A673 (cell line): ENCODE measurements around the gene PFKFB4. TPM values are rescaled to one million over a fixed set of nuclear protein-coding genes. Genes with fewer than 3 reads are reported as not detected.

Experiments used
- BruUV-seq: library from RNA; stranded (reverse); fragments of 400-500 nt; replicated peaks from 2 replicates; lab custom pipeline; 2021; lab: Mats Ljungman, UMichigan
- CTCF ChIA-PET: fragments of 300-600 bp; sonication (Branson Sonifier 250); formaldehyde crosslinking; loops from one replicate; lab custom pipeline; 2022; ENCODE audit warnings: antibody characterized with exemption; lab: Charles Lee
- POLR2A ChIA-PET: fragments of 300-600 bp; sonication (Branson Sonifier 250); formaldehyde crosslinking; loops from one replicate; lab custom pipeline; 2022; ENCODE audit warnings: antibody characterized with exemption; ENCODE audit not compliant: low non-redundant PET; lab: Charles Lee
- DNase-seq: peaks from one replicate; pipeline ENCODE4 v3.0.0-alpha.2; 2015; ENCODE audit warnings: low spot score
- H3K27ac ChIP-seq: fragments of 200-600 bp; sonication (generic); 2 replicates; pipeline ENCODE4 v1.5.1; 2016; ENCODE audit warnings: mixed run types, low read depth, mild to moderate bottlenecking, mixed read lengths, antibody characterized with exemption, low read length; ENCODE audit not compliant: poor library complexity, severe bottlenecking
- H3K27me3 ChIP-seq: fragments of 200-600 bp; sonication (generic); replicated peaks from 2 replicates; pipeline ENCODE4 v1.6.1; 2017; ENCODE audit warnings: mixed run types, low read depth, mild to moderate bottlenecking, mixed read lengths, antibody characterized with exemption, low read length; ENCODE audit not compliant: insufficient read depth, poor library complexity
- H3K36me3 ChIP-seq: fragments of 200-600 bp; sonication (generic); 2 replicates; pipeline ENCODE4 v1.6.1; 2016; ENCODE audit warnings: mixed run types, mild to moderate bottlenecking, mixed read lengths, antibody characterized with exemption, low read length; ENCODE audit not compliant: insufficient read depth, poor library complexity, severe bottlenecking
- H3K4me1 ChIP-seq: fragments of 200-600 bp; sonication (generic); 2 replicates; pipeline ENCODE4 v1.6.1; 2017; ENCODE audit warnings: mixed run types, mild to moderate bottlenecking, mixed read lengths, antibody characterized with exemption, low read length; ENCODE audit not compliant: insufficient read depth, poor library complexity, severe bottlenecking
- H3K4me3 ChIP-seq: fragments of 200-600 bp; sonication (generic); 2 replicates; pipeline ENCODE4 v1.5.1; 2016; ENCODE audit warnings: low read depth, mixed run types, mild to moderate bottlenecking, mixed read lengths, low read length; ENCODE audit not compliant: poor library complexity, severe bottlenecking
- H3K9me3 ChIP-seq: fragments of 200-600 bp; sonication (generic); 2 replicates; pipeline ENCODE4 v1.6.1; 2016; ENCODE audit warnings: mixed run types, low read depth, mild to moderate bottlenecking, mixed read lengths, antibody characterized with exemption, low read length; ENCODE audit not compliant: poor library complexity, severe bottlenecking
- CTCF ChIP-seq: fragments of 300-800, 200-600 bp; sonication (generic); conservative IDR thresholded peaks from 2 replicates; pipeline ENCODE4 v1.5.1; 2017; ENCODE audit warnings: low read depth, mild to moderate bottlenecking, antibody characterized with exemption, low read length, moderate library complexity, mixed read lengths
- EZH2 ChIP-seq: fragments of 200-600 bp; sonication (generic); IDR thresholded peaks from 2 replicates; pipeline ENCODE4 v1.6.1; 2017; ENCODE audit warnings: borderline replicate concordance, low read depth, mild to moderate bottlenecking, mixed read lengths, antibody characterized with exemption, low read length; ENCODE audit not compliant: poor library complexity, severe bottlenecking
- intact Hi-C: fragments of 100-400 bp; cut with micrococcal nuclease; formaldehyde crosslinking; loops from one replicate; pipeline ENCODE4 v1.10.0; 2022; ENCODE audit not compliant: unreplicated experiment
- total RNA-seq: library from RNA; stranded (reverse); gene quantifications from 2 replicates; pipeline ENCODE4 v1.2.3, GENCODE V29; 2021

PFKFB4 gene
- total RNA-seq, 1 experiment from 2014 or later = 5.0 TPM

- ChIA-PET CTCF (no interaction called here), POLR2A (no interaction called here)
- no peak overlapping the region for H3K4me3 ChIP-seq
- no peaks in the 10 kb centered on the region for H3K36me3 ChIP-seq
- no peak for DNase-seq
- H3K27me3 ChIP-seq = no peaks in the 10 kb centered on the region
- intact Hi-C loops = no loop called here
- BruUV-seq = no TSS peak
- TF ChIP-seq CTCF = no peak
- no peak for TF ChIP-seq EZH2
- H3K27ac ChIP-seq = no peak overlapping the region
- H3K4me1 ChIP-seq = peaks cover 16% of the 10 kb centered on the region
- H3K9me3 ChIP-seq = no peaks in the 10 kb centered on the region
These were observed 36.7 kb upstream of the PFKFB4 start for GRCh38 chr3:48593337-48593736.

- H3K36me3 ChIP-seq = no peaks in the 10 kb centered on the region
- BruUV-seq = no TSS peak
- intact Hi-C loops = no loop called here
- H3K27ac ChIP-seq = no peak overlapping the region
- peaks cover 12% of the 10 kb centered on the region for H3K4me1 ChIP-seq
- H3K27me3 ChIP-seq = no peaks in the 10 kb centered on the region
- CTCF ChIA-PET = no interaction called here
- H3K4me3 ChIP-seq = no peak overlapping the region
- H3K9me3 ChIP-seq = no peaks in the 10 kb centered on the region
- no peak for DNase-seq
- POLR2A ChIA-PET = no interaction called here
- TF ChIP-seq CTCF (no peak), EZH2 (no peak)
These were observed 36.0 kb upstream of the PFKFB4 start for GRCh38 chr3:48592519-48593087.

GRCh38 chr3:48591886-48592518, 35.4 kb upstream of the PFKFB4 start:
- ChIA-PET POLR2A (no interaction called here), CTCF (no interaction called here)
- TF ChIP-seq EZH2 = no peak
- TF ChIP-seq CTCF = no peak
- H3K27ac ChIP-seq = no peak overlapping the region
- no peaks in the 10 kb centered on the region for H3K27me3 ChIP-seq
- peaks cover 12% of the 10 kb centered on the region for H3K4me1 ChIP-seq
- no peak overlapping the region for H3K4me3 ChIP-seq
- intact Hi-C loops = no loop called here
- no TSS peak for BruUV-seq
- H3K9me3 ChIP-seq = no peaks in the 10 kb centered on the region
- no peak for DNase-seq
- H3K36me3 ChIP-seq = no peaks in the 10 kb centered on the region
